ENCODE results near the gene RAI1.
A peak's percentile ranks its signal among the peaks of the same experiment; 100 is the strongest.

Gene RAI1

DNA sequence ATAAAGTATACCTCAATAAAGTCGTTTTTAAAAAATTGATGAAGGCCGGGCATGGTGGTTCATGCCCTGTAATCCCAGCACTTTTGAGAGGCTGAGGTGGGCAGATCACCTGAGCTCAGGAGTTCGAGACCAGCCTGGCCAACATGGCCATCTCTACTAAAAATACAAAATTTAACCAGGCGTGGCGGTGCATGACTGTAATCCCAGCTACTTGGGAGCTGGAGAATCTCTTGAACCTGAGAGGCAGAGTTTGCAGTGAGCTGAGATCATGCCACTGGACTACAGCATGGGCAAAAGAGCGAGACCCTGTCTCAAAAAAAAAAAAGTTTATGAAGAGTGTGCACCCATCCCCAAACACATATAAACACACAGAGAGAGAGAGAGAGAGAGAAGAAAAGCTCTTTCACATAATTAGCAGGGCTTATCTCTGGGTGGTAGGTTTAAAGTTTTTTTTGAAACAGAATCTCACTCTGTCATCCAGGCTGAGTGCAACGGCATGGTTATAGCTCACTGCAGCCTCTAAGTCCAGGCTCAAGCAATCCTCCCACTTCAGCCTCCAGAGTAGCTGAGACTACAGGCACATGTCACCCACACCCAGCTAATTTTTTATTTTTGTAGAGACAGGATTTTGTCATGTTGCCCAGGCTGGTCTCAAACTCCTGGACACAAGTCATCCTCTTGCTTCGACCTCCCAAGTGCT lies 152.6 kb downstream of the RAI1 start:
- TF ChIP-seq TAF1 (IDR thresholded peaks at IDR 0.05; ENCODE audit: borderline replicate concordance, insufficient read depth, low read length) (no peak), SIN3A (IDR thresholded peaks at IDR 0.05; ENCODE audit: borderline replicate concordance, insufficient read depth, low read length) (no peak), POLR2AphosphoS5 (IDR thresholded peaks at IDR 0.05; ENCODE audit: low read depth, low read length) (no peak), REST (IDR thresholded peaks at IDR 0.05; ENCODE audit: insufficient read depth in 1 of 2, low read depth in 2 of 2, low read length in 2 of 2) (no peak), FOXP2 (optimal IDR thresholded peaks at IDR 0.05; ENCODE audit: borderline replicate concordance, extremely low read depth, extremely low read length, insufficient read depth) (no peak)

GRCh38 chr17:17834974-17835373 lies 153.7 kb downstream of the RAI1 start:
- TF ChIP-seq POLR2AphosphoS5 (IDR thresholded peaks at IDR 0.05; ENCODE audit: low read depth, low read length): no peak
- TF ChIP-seq SIN3A (IDR thresholded peaks at IDR 0.05; ENCODE audit: borderline replicate concordance, insufficient read depth, low read length): no peak
- no peak for TF ChIP-seq FOXP2 (optimal IDR thresholded peaks at IDR 0.05; ENCODE audit: borderline replicate concordance, extremely low read depth, extremely low read length, insufficient read depth)
- TF ChIP-seq TAF1 (IDR thresholded peaks at IDR 0.05; ENCODE audit: borderline replicate concordance, insufficient read depth, low read length): no peak
- no peak for TF ChIP-seq REST (IDR thresholded peaks at IDR 0.05; ENCODE audit: insufficient read depth in 1 of 2, low read depth in 2 of 2, low read length in 2 of 2)

DNA sequence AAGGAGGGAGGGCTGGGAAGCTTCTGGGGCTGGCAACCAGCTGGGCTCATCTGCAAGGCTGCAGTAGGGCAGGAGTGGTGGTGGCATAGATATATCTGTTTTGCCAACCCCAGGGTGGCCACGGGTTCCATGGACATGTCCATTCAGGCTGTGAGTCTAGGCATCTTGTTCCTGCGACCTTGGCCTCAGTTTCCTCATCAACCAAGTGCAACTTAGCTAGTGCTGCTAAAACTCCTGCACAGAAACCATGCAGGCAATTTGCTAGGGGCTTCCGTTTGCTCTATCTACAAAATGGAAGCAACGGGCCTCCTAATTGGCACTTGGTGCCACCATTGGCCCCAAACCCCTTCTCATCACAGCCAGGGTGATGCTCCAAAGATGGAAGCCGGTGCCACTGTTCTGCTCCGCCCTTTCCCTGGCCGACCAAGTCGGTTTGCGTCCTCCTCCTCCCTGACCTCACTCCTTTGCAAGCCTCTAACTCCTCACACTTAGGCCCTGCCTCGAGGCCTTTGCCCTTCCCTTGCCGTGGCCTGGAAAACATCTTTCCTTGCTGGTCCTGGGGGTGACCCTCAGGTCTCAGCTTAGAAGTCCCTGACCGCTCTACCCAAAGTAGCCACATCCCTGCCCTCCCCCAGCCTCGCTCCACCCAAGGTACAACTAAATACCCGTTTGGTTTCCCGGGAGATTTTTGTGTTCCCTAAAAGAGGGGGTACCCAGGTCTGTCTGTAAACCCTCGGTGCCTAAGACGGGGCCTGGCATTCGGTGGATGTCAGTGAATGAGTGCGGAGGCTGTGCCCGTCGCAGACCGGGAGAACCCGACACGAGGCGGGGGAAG lies 154.4 kb downstream of the RAI1 start:
- TF ChIP-seq SIN3A (IDR thresholded peaks at IDR 0.05; ENCODE audit: borderline replicate concordance, insufficient read depth, low read length): no peak
- TF ChIP-seq REST (IDR thresholded peaks at IDR 0.05; ENCODE audit: insufficient read depth in 1 of 2, low read depth in 2 of 2, low read length in 2 of 2): peak in 1 of 2 experiments; percentile 40; a peak in 2 of 4 replicates
- no peak for TF ChIP-seq TAF1 (IDR thresholded peaks at IDR 0.05; ENCODE audit: borderline replicate concordance, insufficient read depth, low read length)

DNA sequence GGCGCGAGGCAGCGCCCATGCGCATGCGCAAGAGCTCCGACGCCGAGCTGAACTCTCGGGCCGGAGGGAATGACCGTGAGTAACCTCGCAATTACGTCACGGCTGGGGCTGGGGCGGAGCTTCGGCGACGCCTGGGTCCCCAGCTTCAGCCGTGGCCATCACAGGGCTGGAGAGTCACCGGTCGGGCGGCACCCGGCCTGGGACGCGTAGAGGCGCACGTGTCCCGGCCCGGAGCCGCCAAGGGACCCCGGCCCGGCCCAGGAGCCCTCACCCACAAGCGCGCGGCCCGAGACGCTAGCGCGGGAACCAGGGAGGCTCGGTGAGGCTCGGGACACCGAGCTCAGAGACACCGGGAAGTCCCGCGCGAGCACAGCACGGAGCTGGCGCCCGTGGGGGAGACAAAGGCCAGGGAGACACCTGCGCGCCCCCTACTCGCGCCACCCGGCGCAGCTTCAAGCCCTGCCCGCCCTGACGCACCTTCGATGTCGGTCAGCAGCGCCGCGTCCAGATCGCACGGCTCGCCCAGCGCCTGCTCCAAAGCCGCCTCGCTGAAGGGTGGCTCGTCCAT lies 155.1 kb downstream of the RAI1 start:
- TF ChIP-seq TAF1 (IDR thresholded peaks at IDR 0.05; ENCODE audit: borderline replicate concordance, insufficient read depth, low read length) (peak; percentile 65; the same call in 1 of the 2 replicates), FOXP2 (optimal IDR thresholded peaks at IDR 0.05; ENCODE audit: borderline replicate concordance, extremely low read depth, extremely low read length, insufficient read depth) (peak; percentile 72), REST (IDR thresholded peaks at IDR 0.05; ENCODE audit: insufficient read depth in 1 of 2, low read depth in 2 of 2, low read length in 2 of 2) (no peak; a peak in 1 of 4 replicates), SIN3A (IDR thresholded peaks at IDR 0.05; ENCODE audit: borderline replicate concordance, insufficient read depth, low read length) (0 out of 2 replicates have a peak, but pooled peaks have one; percentile 52), POLR2AphosphoS5 (IDR thresholded peaks at IDR 0.05; ENCODE audit: low read depth, low read length) (peak; percentile 92)

Measured in PFSK-1 (cell line).